HG02852 (cell line): ENCODE results near the gene SIMC1.
"Not testable (repeated sequence)": the region's sequence is repeated elsewhere in the genome, so short reads cannot be mapped to it uniquely, and the experiment has no call there.

ENCODE experiments used
- ATAC-seq: cut with Tn5 transposase; IDR thresholded peaks from one replicate; pipeline ENCODE4 v1.9.1; 2021; ENCODE audit warnings: mild to moderate bottlenecking, moderate library complexity; ENCODE audit not compliant: unreplicated experiment

The SIMC1 gene

DNA sequence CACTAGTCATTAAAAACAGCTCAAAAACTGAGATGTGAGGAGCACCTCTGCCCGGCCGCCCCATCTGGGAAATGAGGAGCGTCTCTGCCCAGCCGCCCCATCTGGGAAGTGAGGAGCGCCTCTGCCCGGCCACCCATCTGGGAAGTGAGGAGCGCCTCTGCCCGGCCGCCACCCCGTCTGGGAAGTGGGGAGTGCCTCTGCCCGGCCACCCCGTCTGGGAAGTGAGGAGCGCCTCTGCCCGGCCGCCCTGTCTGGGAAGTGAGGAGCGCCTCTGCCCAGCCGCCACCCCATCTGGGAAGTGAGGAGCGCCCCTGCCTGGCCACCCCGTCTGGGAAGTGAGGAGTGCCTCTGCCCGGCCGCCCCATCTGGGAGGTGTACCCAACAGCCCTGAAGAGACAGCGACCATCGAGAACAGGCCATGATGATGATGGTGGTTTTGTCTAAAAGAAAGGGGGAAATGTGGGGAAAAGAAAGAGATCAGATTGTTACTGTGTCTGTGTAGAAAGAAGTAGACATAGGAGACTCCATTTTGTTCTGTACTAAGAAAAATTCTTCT is 23.7 kb upstream of the SIMC1 start:
- ATAC-seq = not testable (repeated sequence)

DNA sequence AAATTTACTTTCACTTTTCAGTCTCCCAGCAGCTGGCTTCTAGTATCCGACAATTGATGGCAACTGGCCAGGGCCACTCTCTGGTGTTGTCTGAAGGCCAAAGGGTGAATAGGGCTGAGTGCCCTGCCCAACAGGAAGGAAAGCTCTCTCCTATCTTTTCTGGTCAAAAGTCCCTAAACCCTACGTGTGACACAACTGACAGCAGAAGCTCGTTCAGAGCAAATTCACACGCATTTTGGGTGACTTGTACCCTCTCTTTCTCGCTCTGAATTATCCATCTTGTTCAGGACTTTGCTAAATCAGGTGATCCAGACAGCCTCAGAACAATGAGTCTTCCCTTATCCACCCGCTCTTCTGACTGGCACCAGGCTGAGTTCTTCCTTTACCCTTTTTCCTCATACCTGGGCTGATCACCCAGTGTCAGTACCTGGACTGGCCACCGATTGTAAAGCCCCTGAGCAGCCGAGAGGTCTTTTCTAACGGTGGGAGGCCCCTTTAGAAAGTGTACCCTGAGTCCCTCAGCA is 21.8 kb upstream of the SIMC1 start:
- not testable (repeated sequence) for ATAC-seq

DNA sequence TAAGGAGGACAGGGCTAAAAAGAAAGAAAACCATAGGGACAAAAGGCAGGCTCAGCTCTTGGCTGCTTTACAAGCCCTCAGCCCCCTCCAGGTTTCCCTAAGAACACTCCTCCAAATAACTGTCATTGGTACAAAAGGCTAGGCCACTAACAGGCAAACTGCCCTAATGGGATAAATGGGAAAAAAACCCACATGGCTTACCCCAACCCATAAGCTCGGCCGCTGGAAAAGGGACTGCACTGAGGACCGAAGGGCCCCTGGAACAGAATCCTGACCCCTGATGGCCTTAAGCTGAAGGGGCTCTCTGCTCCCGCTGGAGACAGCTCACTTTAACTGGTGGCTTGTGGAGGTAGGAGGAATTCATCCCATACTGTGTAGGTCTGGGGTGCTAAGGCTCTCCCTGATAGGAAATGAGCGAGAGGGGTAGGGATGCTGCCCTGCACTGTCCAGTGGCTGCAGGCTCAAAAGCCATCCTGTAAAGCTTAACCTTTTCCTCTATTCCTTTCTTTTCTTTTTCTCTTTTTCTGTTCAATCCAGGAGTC is 21.0 kb upstream of the SIMC1 start:
- ATAC-seq = not testable (repeated sequence)

DNA sequence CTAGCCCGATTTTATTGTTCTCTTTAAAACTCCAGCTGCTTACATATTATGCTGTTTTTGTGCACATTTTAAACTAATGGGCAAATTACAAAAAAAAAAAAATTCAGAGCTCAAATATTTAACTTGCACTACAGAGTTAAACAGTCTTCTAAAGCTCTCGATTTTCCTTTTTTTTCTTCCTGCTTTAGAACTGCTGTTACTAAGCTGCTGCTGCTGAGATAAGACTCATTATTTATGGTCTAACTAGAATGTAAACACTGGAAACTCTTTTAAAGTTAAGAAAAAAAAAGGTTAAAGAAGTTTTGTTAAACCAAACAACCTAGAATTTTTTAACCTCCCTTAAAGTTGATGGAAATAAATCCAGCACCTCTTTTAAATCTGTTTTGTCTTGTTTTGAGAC is 20.5 kb upstream of the SIMC1 start:
- not testable (repeated sequence) for ATAC-seq

DNA sequence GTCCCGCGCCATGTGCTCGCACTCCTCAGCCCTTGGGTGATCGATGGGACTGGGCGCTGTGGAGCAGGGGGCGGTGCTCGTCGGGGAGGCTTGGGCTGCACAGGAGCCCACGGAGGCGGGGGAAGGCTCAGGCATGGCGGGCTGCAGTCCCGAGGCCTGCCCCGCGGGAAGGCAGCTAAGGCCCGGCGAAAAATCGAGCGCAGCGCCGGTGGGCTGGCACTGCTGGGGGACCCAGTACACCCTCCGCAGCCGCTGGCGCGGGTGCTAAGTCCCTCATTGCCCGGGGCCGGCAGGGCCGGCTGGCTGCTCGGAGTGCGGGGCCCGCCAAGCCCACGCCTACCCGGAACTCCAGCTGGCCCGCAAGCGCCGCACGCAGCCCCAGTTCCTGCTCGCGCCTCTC is 16.2 kb upstream of the SIMC1 start:
- ATAC-seq = not testable (repeated sequence)

DNA sequence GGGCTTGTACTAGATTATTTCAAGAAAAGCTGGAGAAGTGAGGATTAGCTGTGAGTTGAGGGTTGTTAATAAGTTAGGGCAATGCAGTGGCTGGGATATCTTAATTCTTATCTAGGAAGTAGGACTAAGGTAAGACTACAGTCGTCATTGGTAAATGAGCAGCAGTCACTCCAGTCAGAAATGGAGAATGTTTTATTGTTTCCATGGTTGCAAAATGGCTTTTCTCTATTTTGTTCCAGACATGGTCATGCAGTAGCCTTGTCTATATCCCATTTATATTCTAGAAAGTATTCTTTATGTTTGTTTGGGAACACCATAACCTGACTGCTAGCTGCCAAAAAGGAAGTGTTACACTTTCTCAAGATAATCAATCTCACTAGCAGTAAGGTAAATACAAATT is 9.9 kb upstream of the SIMC1 start:
- not testable (repeated sequence) for ATAC-seq

DNA sequence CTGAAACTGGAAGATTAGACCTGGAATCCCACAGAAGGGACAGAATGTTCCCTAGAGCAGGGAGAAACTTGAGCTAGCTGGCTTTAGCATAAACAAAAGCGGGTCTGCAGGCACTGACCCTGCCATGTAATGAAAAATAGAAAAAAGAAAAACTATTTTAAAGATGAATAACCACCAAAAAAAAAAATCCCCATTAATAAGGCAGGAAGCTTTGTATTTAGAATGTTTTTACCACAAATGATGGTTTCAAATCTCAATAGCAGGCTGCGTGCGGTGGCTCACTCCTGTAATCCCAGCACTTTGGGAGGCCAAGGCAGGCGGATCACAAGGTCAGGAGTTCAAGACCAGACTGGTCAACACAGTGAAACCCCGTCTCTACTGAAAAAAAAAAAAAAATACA is 5.0 kb upstream of the SIMC1 start:
- ATAC-seq = not testable (repeated sequence)

DNA sequence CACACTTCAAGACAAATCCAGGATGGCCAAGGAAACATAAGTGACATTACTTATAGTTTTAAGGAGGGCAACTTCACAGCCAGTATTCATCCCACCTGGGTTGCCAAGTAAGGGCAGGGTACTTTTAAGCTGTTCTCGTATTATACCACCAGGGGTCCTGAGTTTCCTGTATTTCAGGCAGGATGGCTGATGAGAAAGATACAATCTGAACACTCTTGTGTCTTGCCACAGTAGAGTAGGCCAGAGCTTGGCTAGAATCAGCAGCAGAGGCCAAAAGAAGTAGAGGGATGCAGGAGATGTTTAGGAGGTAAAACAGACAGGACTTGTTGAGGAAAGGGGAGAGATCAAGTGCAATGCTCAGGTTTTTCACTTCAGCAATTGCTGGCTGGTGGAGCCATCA is 3.1 kb upstream of the SIMC1 start:
- peak; percentile 47 for ATAC-seq

DNA sequence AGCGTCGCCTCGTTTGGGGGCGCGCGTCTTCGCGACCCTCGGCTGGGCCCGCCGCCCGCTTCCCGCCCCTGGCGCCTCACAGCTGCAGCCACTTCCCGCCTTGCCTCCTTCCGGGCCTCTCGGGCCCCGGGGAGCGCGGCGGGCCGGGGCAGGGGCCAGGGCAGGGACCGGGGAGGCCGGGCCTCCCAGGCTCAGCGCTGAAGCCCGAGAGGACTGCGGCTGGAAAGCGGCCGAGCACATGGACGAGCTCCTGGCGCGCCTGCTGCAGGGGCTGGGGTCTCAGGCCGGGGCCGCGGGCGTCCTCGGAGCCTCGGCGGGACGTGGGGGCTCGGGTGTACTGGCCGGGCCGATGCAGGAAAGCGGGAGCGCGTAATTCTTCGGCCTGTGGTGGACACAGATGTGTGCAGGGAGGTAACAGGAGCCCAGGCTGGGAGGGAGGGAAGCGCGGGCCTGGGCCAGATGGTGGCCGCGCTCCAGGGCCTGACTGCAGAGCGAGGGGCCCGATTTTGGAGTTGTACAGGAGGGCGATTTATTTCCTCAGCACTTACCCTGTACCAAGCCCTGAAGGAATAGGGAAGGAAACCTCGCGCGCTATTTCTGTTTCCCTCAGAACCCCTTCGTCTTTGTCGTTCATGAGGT is 540 bp downstream of the SIMC1 start:
- peak; percentile 16 for ATAC-seq

DNA sequence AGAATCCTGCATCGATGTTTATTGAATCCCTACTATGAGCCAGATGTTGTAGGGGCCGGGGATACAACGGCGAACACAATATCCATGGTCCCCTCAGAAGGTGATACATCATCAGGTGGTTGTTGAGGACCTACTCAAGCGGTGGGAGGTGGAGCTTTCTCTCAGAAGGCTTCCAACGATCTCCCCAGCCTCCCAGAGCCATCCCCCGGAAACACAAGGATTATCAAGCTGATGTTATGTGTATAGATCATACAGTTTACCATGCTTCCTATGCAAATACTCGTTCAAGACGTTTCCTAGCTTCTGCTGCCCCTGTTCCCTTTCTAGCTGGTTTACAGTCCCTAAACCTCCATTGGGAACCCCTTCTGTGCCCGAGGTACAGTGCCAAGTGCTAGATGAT is 1.1 kb downstream of the SIMC1 start:
- not testable (repeated sequence) for ATAC-seq

DNA sequence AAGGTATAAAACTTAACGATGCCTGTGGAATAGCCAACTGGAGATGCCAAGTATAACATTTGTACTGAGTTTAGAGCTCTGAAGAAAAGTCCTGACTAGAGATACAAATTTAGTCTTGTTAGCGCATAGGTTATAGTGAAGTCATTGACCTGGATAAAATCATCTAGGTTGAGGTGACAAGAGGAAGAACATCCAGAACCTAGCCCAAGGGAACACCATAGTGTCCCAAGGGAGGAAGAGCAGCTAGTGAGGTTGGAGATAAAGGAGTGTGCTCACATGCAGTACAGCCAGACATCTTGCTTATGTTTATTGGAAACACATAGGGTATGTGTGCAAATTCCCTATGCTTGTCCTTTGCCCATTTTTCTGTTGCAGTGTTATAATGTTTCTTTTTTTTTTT is 6.1 kb downstream of the SIMC1 start:
- not testable (repeated sequence) for ATAC-seq

DNA sequence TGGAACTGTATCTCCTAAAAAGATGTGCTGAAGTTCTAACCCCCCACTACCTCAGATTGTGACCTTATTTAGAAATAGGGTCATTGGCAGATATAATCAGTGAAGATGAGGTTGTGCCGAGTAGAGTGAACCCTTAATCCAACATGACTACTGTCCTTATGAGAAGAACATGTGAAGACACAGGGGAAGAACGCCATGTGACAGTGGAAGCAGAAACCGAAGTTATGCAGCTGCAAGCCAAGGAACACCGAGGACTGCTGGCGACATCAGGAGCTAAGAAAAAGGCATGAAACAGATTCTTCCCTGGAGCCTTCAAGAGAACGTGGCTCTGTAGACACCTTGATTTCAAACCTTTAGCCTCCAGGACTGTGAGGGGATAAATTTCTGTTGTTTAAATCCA is 6.8 kb downstream of the SIMC1 start:
- not testable (repeated sequence) for ATAC-seq

DNA sequence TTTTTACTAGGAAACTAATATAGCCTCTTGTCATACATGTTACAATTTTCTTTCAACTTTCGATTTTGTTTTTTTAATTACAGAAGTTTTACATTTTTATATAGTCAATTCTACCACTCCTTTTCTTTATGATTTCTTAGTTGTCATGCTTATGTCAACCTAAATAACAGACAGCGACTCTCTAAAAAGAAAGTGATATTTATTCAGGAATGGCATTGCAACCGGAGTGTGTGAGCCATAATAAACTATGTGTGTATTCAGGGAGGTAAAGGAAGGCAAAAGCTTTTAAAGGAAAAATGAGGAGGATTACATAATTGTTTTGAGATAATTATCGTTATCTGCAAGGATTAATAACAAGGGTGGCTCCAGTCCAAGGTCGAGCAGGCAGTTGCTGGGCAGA is 7.3 kb downstream of the SIMC1 start:
- ATAC-seq = not testable (repeated sequence)

DNA sequence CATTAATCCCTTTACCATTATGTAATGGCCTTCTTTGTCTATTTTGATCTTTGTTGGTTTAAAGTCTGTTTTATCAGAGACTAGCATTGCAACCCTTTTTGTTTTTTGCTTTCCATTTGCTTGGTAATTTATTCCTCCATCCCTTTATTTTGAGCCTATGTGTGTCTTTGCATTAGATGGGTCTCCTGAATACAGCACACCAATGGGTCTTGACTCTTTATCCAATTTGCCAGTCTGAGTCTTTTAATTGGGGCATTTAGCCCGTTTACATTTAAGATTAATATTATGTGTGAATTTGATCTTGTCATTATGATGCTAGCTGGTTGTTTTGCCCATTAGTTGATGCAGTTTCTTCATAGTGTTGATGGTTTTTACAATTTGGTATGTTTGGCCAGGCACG is 12.5 kb downstream of the SIMC1 start:
- not testable (repeated sequence) for ATAC-seq

DNA sequence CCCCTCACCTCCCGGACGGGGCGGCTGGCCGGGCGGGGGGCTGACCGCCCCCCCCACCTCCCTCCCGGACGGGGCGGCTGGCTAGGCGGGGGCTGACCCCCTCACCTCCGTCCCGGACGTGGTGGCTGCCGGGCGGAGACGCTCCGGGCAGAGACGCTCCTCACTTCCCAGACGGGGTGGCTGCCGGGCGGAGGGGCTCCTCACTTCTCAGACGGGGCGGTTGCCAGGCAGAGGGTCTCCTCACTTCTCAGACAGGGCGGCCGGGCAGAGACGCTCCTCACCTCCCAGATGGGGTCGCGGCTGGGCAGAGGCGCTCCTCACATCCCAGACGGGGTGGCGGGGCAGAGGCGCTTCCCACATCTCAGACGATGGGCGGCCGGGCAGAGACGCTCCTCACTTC is 13.9 kb downstream of the SIMC1 start:
- ATAC-seq = not testable (repeated sequence)

DNA sequence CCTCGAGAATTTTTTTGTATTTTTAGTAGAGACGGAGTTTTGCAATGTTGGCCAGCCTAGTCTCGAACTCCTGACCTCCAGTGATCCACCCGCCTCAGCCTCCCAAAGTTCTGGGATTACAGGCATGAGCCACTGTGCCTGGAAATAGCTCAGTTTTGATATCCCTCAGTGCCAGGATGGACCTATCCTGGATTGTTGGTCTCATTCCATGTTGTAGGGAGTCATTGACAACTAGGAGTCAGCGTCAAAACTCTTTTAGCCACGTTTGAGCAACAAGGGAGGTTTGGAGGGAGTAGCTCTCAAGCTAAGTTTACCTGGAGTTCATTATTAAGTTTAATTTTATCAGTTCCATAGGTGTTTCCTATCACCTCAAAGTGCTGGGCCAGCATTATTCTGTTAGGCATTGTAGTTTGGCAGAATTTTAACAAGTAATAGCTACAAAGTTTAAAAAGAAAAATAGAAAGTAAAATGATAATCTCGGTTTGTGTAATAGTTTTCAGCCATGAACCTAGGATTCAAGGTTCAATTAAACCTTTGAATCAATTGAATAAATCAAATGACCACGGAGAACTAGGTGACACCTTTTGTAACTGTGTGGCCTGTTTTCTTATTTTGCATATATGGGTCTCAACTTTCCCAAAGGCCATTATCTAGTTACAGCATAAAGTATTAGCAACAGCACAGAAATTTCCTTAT is 15.3 kb downstream of the SIMC1 start:
- ATAC-seq = not testable (repeated sequence)

DNA sequence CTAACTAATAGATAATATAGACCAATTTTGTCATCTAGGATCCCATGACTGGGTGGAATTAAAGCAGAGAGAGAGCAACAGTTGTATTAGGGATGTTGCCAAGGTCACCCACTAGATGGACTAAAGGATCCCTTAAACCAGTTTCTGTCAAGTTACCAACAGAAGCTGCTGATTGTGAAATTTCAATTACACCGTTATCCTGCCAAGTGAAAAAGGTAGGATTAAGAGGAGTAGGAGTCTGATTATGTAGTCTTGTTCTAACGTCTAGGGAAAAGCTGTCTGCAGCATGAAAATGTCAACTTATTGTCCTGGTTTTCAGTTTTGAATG is 15.8 kb downstream of the SIMC1 start:
- not testable (repeated sequence) for ATAC-seq

DNA sequence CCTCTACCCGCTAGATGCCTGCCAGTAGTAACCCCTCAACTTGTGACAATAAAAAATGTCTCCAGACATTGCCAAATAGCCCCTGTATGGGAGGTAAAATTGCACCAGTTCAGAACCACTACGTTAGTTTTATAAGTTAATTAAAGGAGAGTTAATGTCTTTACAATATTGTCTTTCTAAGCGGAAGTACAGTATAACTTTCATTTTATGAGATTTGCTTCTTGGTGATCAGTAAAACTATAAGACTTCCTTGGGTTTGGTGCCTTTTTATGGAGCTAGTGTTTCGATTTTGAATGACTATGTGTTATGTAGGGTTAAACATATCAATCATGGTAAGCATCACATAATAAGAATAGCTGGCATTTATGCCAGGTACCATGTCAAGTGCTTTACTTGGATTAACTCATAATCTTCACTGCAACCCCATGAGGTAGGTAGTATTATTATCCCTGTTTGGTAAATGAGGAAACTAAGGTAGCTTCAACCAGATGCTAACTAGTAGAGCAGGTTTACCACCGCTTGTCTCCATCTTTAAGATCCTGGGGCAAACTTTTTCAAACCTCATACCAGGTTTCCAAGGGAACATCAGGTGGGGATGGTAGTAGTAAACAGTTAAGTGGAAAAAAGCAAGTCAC is 19.8 kb downstream of the SIMC1 start:
- not testable (repeated sequence) for ATAC-seq

DNA sequence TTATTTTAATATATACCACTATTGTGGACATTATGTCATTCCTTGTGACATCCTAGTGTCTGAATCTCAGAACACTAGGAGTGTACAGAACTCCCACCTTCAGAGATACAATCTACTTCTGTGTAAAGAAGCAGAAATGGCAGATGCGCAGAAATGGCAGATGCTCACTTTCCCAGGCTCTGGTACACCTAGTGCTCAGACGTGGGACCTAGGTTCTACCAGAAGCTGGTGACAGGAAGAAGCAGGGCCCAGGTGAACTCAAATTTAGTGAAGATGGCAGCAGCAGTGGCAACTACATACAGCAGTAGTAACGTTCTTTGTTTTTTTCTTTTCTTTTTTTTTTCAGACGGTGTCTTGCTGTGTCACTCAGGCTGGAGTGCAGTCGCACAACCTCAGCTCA is 22.5 kb downstream of the SIMC1 start:
- ATAC-seq = not testable (repeated sequence)

DNA sequence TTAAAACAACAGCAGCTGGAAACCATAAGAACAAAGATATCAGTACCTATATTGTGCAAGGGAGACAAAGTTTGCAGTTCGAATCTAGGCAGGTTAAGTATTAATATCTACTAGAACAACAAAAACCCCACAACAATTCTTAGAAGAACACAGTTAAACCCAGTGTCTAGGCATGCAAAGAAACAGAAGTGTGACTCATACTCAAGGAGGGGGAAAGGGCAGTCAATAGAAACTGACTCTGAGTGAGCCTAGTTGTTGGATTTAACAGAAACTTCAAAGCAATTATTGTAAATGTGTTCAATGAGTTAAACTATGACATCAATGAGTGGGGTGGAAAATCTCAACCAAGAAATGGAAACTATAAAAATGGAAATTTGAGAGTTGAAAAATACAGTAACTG is 28.2 kb downstream of the SIMC1 start:
- not testable (repeated sequence) for ATAC-seq

DNA sequence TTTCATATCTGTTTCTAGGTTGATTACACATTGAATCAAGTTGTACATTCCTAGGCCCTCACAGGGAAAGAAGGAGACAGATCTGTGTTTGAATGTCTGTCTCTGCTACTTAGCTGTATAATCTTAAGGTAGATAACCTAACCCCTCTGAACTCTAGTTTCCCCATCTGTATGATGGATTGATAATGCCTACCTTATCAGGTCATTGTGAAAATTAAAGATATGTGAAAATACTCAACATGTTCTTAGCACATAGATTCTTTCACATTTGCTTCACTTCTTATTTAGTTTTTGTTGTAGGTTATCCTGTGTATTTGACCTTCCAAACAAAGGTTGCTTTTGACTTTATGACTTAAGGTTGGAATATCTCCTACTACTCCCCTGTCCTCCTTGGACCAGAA is 50.8 kb downstream of the SIMC1 start:
- ATAC-seq = not testable (repeated sequence)
